Nephron (organoid): ENCODE results near the gene PCA3.

Source experiments
- H3K27ac Mint-ChIP-seq, 3 experiments: 2 replicates each; pipeline ENCODE4 v1.8.0; 2020; ENCODE audit warnings: mixed read lengths in 3 of 3, mild to moderate bottlenecking in 2 of 3, moderate library complexity in 1 of 3
- H3K27me3 Mint-ChIP-seq: 2 replicates; pipeline ENCODE4 v1.8.0; 2021; ENCODE audit warnings: low read depth, mild to moderate bottlenecking, moderate library complexity, mixed read lengths
- H3K36me3 Mint-ChIP-seq: 2 replicates; pipeline ENCODE4 v1.8.0; 2020; ENCODE audit warnings: low read depth, mixed read lengths
- H3K4me1 Mint-ChIP-seq: 2 replicates; pipeline ENCODE4 v1.8.0; 2020; ENCODE audit warnings: mixed read lengths
- H3K4me3 Mint-ChIP-seq, 3 experiments: 2 replicates each; pipeline ENCODE4 v1.8.0; 2020; ENCODE audit warnings: mild to moderate bottlenecking in 3 of 3, mixed read lengths in 3 of 3, moderate library complexity in 2 of 3
- H3K9me3 Mint-ChIP-seq: 2 replicates; pipeline ENCODE4 v1.8.0; 2020; ENCODE audit warnings: mixed read lengths
- TF ChIP-seq, protein P1 (sequence below), 3 experiments: fragments of 200-600 bp; sonication (generic); IDR thresholded peaks; one replicate each; pipeline ENCODE4 v1.5.0; 2021; ENCODE audit warnings: antibody characterized with exemption in 3 of 3; ENCODE audit not compliant: unreplicated experiment in 3 of 3

PCA3 gene

DNA sequence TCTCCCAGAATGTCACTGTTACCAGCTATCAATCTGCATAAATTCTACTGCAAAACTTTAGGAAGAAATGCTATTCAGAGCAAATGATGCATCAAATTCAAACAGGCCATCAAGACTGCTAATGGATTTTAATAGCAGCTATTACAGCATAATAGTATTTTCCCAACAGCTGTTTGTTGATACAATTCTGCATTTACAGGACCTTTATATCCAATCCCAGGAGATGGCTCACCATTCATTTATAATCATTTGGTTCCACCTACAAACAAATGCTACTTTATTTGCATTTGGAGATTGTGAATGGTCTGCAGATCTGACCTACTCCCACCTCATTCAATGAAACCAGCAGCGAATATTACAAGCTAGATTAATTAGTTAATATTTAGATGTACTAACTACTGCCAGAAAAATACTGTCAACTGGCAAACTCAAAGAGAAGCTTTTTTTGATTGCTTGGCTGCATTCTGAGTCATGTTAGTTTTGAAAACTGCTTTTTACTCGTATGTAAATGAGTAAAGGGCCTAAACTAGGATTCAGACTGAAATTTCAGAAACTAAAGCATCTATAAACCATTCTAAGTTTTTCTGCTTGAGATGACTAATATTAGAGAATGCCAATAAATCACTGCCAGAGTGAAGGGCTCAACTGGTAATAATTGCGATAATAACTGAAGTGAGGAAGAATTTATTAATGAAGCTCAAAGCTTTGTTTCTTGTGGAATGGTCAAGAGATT, 7.1 kb upstream of the PCA3 start:
- H3K27ac Mint-ChIP-seq: peak overlapping the region in 1 of 3 experiments; percentile 3
- peaks cover 14% of the 10 kb centered on the region for H3K27me3 Mint-ChIP-seq
- H3K4me3 Mint-ChIP-seq: no peak overlapping the region
- TF ChIP-seq, protein P1, sequence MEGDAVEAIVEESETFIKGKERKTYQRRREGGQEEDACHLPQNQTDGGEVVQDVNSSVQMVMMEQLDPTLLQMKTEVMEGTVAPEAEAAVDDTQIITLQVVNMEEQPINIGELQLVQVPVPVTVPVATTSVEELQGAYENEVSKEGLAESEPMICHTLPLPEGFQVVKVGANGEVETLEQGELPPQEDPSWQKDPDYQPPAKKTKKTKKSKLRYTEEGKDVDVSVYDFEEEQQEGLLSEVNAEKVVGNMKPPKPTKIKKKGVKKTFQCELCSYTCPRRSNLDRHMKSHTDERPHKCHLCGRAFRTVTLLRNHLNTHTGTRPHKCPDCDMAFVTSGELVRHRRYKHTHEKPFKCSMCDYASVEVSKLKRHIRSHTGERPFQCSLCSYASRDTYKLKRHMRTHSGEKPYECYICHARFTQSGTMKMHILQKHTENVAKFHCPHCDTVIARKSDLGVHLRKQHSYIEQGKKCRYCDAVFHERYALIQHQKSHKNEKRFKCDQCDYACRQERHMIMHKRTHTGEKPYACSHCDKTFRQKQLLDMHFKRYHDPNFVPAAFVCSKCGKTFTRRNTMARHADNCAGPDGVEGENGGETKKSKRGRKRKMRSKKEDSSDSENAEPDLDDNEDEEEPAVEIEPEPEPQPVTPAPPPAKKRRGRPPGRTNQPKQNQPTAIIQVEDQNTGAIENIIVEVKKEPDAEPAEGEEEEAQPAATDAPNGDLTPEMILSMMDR (IDR thresholded peaks at IDR 0.05; ENCODE audit: unreplicated experiment in 3 of 3): no peak
- no peaks in the 10 kb centered on the region for H3K36me3 Mint-ChIP-seq
- H3K9me3 Mint-ChIP-seq: no peaks in the 10 kb centered on the region
- H3K4me1 Mint-ChIP-seq: peaks cover 11% of the 10 kb centered on the region

- H3K4me1 Mint-ChIP-seq: peaks cover 11% of the 10 kb centered on the region
- TF ChIP-seq, protein P1 (IDR thresholded peaks at IDR 0.05; ENCODE audit: unreplicated experiment in 3 of 3): no peak
- no peaks in the 10 kb centered on the region for H3K9me3 Mint-ChIP-seq
- no peak overlapping the region for H3K4me3 Mint-ChIP-seq
- no peaks in the 10 kb centered on the region for H3K36me3 Mint-ChIP-seq
- no peak overlapping the region for H3K27ac Mint-ChIP-seq
- peaks cover 14% of the 10 kb centered on the region for H3K27me3 Mint-ChIP-seq
These were observed 5.8 kb upstream of the PCA3 start for GRCh38 chr9:76758476-76758875.

DNA sequence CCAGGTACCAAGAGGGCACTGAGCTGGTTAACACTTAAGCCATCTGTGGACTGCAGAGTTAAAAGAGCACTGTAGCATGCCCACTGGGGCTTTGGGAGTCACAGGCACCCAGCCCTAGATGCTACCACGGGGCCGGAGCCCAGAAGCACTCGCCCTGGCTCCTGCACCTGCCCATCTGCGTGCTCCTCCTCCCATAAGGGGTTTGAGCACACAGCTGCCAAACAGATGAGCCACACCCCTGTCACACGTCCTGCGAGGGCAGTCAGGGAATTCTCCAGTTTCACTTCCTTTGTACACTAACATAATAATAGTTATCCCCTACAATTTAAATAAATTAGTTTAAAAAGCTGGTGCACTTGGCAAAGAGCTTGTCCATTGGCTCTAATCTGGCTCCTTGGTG, 4.5 kb upstream of the PCA3 start:
- no peak overlapping the region for H3K4me3 Mint-ChIP-seq
- TF ChIP-seq, protein P1 (IDR thresholded peaks at IDR 0.05; ENCODE audit: unreplicated experiment in 3 of 3): no peak

DNA sequence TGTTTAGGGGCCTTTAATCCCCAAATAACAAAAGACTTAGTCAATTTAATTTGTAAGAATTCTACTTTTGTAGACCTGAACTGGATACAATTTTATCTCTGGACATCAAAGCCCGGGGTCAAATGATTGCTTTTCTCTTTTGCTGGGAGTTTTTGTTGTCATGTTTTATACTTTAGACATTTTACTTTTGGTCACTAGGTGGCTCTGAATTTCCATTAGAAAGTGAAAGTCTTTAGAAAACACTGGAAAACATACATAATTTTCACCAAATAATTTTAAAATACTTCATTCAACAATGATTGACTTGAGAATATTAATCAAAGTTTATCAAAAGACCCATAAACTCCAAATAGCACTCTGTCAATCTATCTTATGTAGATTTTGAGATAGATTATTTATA, 2.8 kb upstream of the PCA3 start:
- peaks cover 14% of the 10 kb centered on the region for H3K27me3 Mint-ChIP-seq
- H3K36me3 Mint-ChIP-seq: no peaks in the 10 kb centered on the region
- TF ChIP-seq, protein P1 (IDR thresholded peaks at IDR 0.05; ENCODE audit: unreplicated experiment in 3 of 3): peak; percentile 35 to 65 (median 44)
- H3K9me3 Mint-ChIP-seq: no peaks in the 10 kb centered on the region
- peaks cover 12% of the 10 kb centered on the region for H3K4me1 Mint-ChIP-seq
- no peak overlapping the region for H3K4me3 Mint-ChIP-seq
- no peak overlapping the region for H3K27ac Mint-ChIP-seq

More for the DNA sequence above, 4.5 kb upstream of the PCA3 start:
- H3K36me3 Mint-ChIP-seq: no peaks in the 10 kb centered on the region
- H3K27me3 Mint-ChIP-seq: peaks cover 14% of the 10 kb centered on the region
- no peak overlapping the region for H3K27ac Mint-ChIP-seq
- H3K9me3 Mint-ChIP-seq: no peaks in the 10 kb centered on the region
- H3K4me1 Mint-ChIP-seq: peaks cover 12% of the 10 kb centered on the region

- Mint-ChIP-seq H3K27me3 (peaks cover 8% of the 10 kb centered on the region), H3K4me1 (peaks cover 5% of the 10 kb centered on the region)
These were observed 1.9 kb downstream of the PCA3 start for GRCh38 chr9:76766126-76766525.

More at GRCh38 chr9:76766126-76766525, 1.9 kb downstream of the PCA3 start:
- no peaks in the 10 kb centered on the region for H3K36me3 Mint-ChIP-seq
- TF ChIP-seq, protein P1 (IDR thresholded peaks at IDR 0.05; ENCODE audit: unreplicated experiment in 3 of 3): no peak
- peak overlapping the region in 2 of 3 experiments; percentile 22 to 32 for H3K27ac Mint-ChIP-seq
- H3K4me3 Mint-ChIP-seq: no peak overlapping the region
- no peaks in the 10 kb centered on the region for H3K9me3 Mint-ChIP-seq
